ENCODE data around the gene ALG2. TPM values are rescaled to one million over a fixed set of nuclear protein-coding genes. Genes with fewer than 3 reads are reported as not detected.

ALG2 gene
- total and polyA plus RNA-seq, 9 of the 15 experiments (the other 6 are each of a cell fraction or from before 2014, with no cell fraction given) = 4.9 to 41.9 (median 20.2) TPM

- intact Hi-C loops (cut with micrococcal nuclease) = loop anchor here (10.0 kb wide), 6 partner anchors 105 to 795 kb away; no protein-coding TSS in a partner anchor
- CTCF ChIA-PET (ENCODE audit: low intra/inter-chr PET ratio) = no interaction called here
- Histone ChIP-seq H2AFZ (ENCODE audit: low read depth, low read length) (no peak overlapping the region), H3K9me1 (ENCODE audit: control insufficient read depth, insufficient read depth, low read length) (no peaks in the 10 kb centered on the region), H3K9ac (ENCODE audit: insufficient read depth in 1 of 2, low read depth in 2 of 2, low read length in 2 of 2) (no peak overlapping the region), H3K4me2 (ENCODE audit: insufficient read depth, low read length) (no peak overlapping the region), H3K4me1 (replicated peaks in 1 of 2; ENCODE audit: control insufficient read depth in 2 of 2, insufficient read depth in 2 of 2, low read length in 2 of 2) (peaks cover 0 to 2% of the 10 kb centered on the region in 2 experiments; a peak in 3 of 5 replicates), H3K27ac (ENCODE audit: extremely low read depth, low read depth, low read length) (no peak overlapping the region), H3K27me3 (ENCODE audit: control insufficient read depth in 2 of 2, insufficient read depth in 2 of 2, low read length in 2 of 2) (peaks cover 42 to 47% of the 10 kb centered on the region in 2 experiments; a peak in 4 of 5 replicates), H4K20me1 (replicated peaks; ENCODE audit: control insufficient read depth, insufficient read depth, low read length) (no peaks in the 10 kb centered on the region), H3K9me3 (replicated peaks; ENCODE audit: control insufficient read depth, insufficient read depth, low read depth, low read length) (no peaks in the 10 kb centered on the region), H3K79me2 (ENCODE audit: control insufficient read depth, insufficient read depth, low read length) (no peaks in the 10 kb centered on the region), H3K36me3 (ENCODE audit: control insufficient read depth, insufficient read depth, low read length) (no peaks in the 10 kb centered on the region), H3K4me3 (no peak overlapping the region)
- DNase-seq (ENCODE audit: extremely low read depth in 1 of 4, low spot score in 3 of 4) (no peak), ATAC-seq (no peak), FAIRE-seq (no peak)
- in situ Hi-C loops (cut with MboI) = loop anchor here (10.0 kb wide), 3 partner anchors 175 to 1025 kb away; no protein-coding TSS in a partner anchor
- no peak for TF ChIP-seq ZNF785 (CRISPR knock-in tag; IDR thresholded peaks at IDR 0.05)
- 1% methylated on average over 8 of the region's 8 CpGs for WGBS (ENCODE audit: insufficient coverage, low coverage, missing lambda C conversion rate)
- POLR2A ChIA-PET = interaction anchor here (0.9 to 1.2 kb wide), 2 partner anchors 32 kb away, joined by 3 to 4 read pairs; partner anchors contain the start of genes ALG2 and SEC61B
- no TSS peak for BruUV-seq (replicated peaks)
These were observed 31.7 kb downstream of the ALG2 start for GRCh38 chr9:99189887-99190596.

GRCh38 chr9:99189186-99189585 is 32.6 kb downstream of the ALG2 start:
- ATAC-seq = no peak
- in situ Hi-C loops (cut with MboI) = loop anchor here (10.0 kb wide), 2 partner anchors 826 to 1026 kb away; no protein-coding TSS in a partner anchor
- intact Hi-C loops (cut with micrococcal nuclease) = loop anchor here (10.0 kb wide), 6 partner anchors 106 to 796 kb away; no protein-coding TSS in a partner anchor
- no peak overlapping the region for H3K4me2 ChIP-seq (ENCODE audit: insufficient read depth, low read length)
- no peaks in the 10 kb centered on the region for H3K79me2 ChIP-seq (ENCODE audit: control insufficient read depth, insufficient read depth, low read length)
- no peaks in the 10 kb centered on the region for H3K9me1 ChIP-seq (ENCODE audit: control insufficient read depth, insufficient read depth, low read length)
- H3K9ac ChIP-seq (ENCODE audit: insufficient read depth in 1 of 2, low read depth in 2 of 2, low read length in 2 of 2) = no peak overlapping the region
- H2AFZ ChIP-seq (ENCODE audit: low read depth, low read length) = no peak overlapping the region
- H3K4me3 ChIP-seq = no peak overlapping the region
- CTCF ChIA-PET (ENCODE audit: low intra/inter-chr PET ratio) = no interaction called here
- BruUV-seq (replicated peaks) = no TSS peak
- H3K36me3 ChIP-seq (ENCODE audit: control insufficient read depth, insufficient read depth, low read length) = no peaks in the 10 kb centered on the region
- no peak for FAIRE-seq
- WGBS (ENCODE audit: insufficient coverage, low coverage, missing lambda C conversion rate) = 0% methylated on average over 2 of the region's 2 CpGs
- POLR2A ChIA-PET = interaction anchor here (0.6 to 1.2 kb wide), 2 partner anchors 32 to 107 kb away, joined by 3 to 4 read pairs; partner anchors contain the start of gene ALG2
- H3K9me3 ChIP-seq (replicated peaks; ENCODE audit: control insufficient read depth, insufficient read depth, low read depth, low read length) = no peaks in the 10 kb centered on the region
- no peak for DNase-seq (ENCODE audit: extremely low read depth in 1 of 4, low spot score in 3 of 4)
- H3K27me3 ChIP-seq (ENCODE audit: control insufficient read depth in 2 of 2, insufficient read depth in 2 of 2, low read length in 2 of 2) = peaks cover 42 to 51% of the 10 kb centered on the region in 2 experiments; a peak in 4 of 5 replicates
- H3K4me1 ChIP-seq (replicated peaks in 1 of 2; ENCODE audit: control insufficient read depth in 2 of 2, insufficient read depth in 2 of 2, low read length in 2 of 2) = peaks cover 2 to 5% of the 10 kb centered on the region in 2 experiments; a peak in 3 of 5 replicates
- H3K27ac ChIP-seq (ENCODE audit: extremely low read depth, low read depth, low read length) = no peak overlapping the region
- no peaks in the 10 kb centered on the region for H4K20me1 ChIP-seq (replicated peaks; ENCODE audit: control insufficient read depth, insufficient read depth, low read length)
- TF ChIP-seq ZNF224 (CRISPR knock-in tag; IDR thresholded peaks at IDR 0.05) = no peak
- TF ChIP-seq NFE2 (IDR thresholded peaks at IDR 0.05; ENCODE audit: low read depth) = no peak
- no peak for TF ChIP-seq CREB5 (CRISPR knock-in tag; IDR thresholded peaks at IDR 0.05)
- TF ChIP-seq HMGN3 (IDR thresholded peaks at IDR 0.05; ENCODE audit: borderline replicate concordance, extremely low read depth, insufficient read length, low read depth, low read length) = no peak
- TF ChIP-seq, protein P1, sequence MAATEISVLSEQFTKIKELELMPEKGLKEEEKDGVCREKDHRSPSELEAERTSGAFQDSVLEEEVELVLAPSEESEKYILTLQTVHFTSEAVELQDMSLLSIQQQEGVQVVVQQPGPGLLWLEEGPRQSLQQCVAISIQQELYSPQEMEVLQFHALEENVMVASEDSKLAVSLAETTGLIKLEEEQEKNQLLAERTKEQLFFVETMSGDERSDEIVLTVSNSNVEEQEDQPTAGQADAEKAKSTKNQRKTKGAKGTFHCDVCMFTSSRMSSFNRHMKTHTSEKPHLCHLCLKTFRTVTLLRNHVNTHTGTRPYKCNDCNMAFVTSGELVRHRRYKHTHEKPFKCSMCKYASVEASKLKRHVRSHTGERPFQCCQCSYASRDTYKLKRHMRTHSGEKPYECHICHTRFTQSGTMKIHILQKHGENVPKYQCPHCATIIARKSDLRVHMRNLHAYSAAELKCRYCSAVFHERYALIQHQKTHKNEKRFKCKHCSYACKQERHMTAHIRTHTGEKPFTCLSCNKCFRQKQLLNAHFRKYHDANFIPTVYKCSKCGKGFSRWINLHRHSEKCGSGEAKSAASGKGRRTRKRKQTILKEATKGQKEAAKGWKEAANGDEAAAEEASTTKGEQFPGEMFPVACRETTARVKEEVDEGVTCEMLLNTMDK (IDR thresholded peaks at IDR 0.05; ENCODE audit: borderline replicate concordance, insufficient read depth, low read depth, low read length, poor library complexity, severe bottlenecking) = no peak
- TF ChIP-seq RFX1 (IDR thresholded peaks at IDR 0.05) = no peak
- no peak for TF ChIP-seq BRD4 (IDR thresholded peaks at IDR 0.05)
